ENCODE data around the gene NCR2. TPM values are rescaled to one million over a fixed set of nuclear protein-coding genes. Genes with fewer than 3 reads are reported as not detected.
"Not testable (repeated sequence)": the region's sequence is repeated elsewhere in the genome, so short reads cannot be mapped to it uniquely, and the experiment has no call there.

Gene NCR2
- not detected for polyA plus RNA-seq (2013, experiment 1 of 2)
- polyA plus RNA-seq (2013, experiment 2 of 2) = not detected

GRCh38 chr6:41335296-41335695, at the start of gene NCR2:
TSS of gene NCR2 (plus strand) at chr6:41335608. CDS start at chr6:41335877, 269 bp downstream.
- H3K9me3 ChIP-seq (ENCODE audit: control insufficient read depth, low read length) = no peaks in the 10 kb centered on the region
- no peak within 1 kb of the TSS for H3K27ac ChIP-seq (ENCODE audit: low read depth, low read length, severe bottlenecking)
- H3K36me3 ChIP-seq (ENCODE audit: control insufficient read depth, insufficient read depth, low read length) = no peaks in the 10 kb centered on the region
- no peaks in the 10 kb centered on the region for H3K4me1 ChIP-seq (ENCODE audit: control insufficient read depth, insufficient read depth, low read length, poor library complexity, severe bottlenecking)
- 88 to 92% methylated on average over 3 to 4 of the region's 5 CpGs for WGBS, 2 experiments (ENCODE audit: insufficient coverage in 2 of 2)
- no peak within 1 kb of the TSS for H3K4me3 ChIP-seq (ENCODE audit: extremely low read depth, insufficient read depth, low read length, poor library complexity, severe bottlenecking)

GRCh38 chr6:41286544-41287346, 48.7 kb upstream of the NCR2 start, which contains the start of gene TREM1:
TSS of gene TREM1 (minus strand) at chr6:41286682. CDS start at chr6:41286655, 27 bp downstream.
- no peaks in the 10 kb centered on the region for H3K9me3 ChIP-seq (ENCODE audit: control insufficient read depth, low read length)
- H3K4me1 ChIP-seq (ENCODE audit: control insufficient read depth, insufficient read depth, low read length, poor library complexity, severe bottlenecking) = no peaks in the 10 kb centered on the region
- H3K27ac ChIP-seq (ENCODE audit: low read depth, low read length, severe bottlenecking) = no peak within 1 kb of the TSS
- no peak within 1 kb of the TSS for H3K4me3 ChIP-seq (ENCODE audit: extremely low read depth, insufficient read depth, low read length, poor library complexity, severe bottlenecking)
- WGBS, 2 experiments (ENCODE audit: insufficient coverage in 2 of 2) = 86 to 94% methylated on average over 4 to 7 of the region's 8 CpGs
- H3K36me3 ChIP-seq (ENCODE audit: control insufficient read depth, insufficient read depth, low read length) = no peaks in the 10 kb centered on the region

- H3K4me1 ChIP-seq (ENCODE audit: control insufficient read depth, insufficient read depth, low read length, poor library complexity, severe bottlenecking) = no peaks in the 10 kb centered on the region
- no peak overlapping the region for H3K27ac ChIP-seq (ENCODE audit: low read depth, low read length, severe bottlenecking)
- 92% methylated on average over 3 of the region's 6 CpGs; no CpG with 5 or more reads in 1 of the 2 experiments for WGBS, 2 experiments (ENCODE audit: insufficient coverage in 2 of 2)
- no peaks in the 10 kb centered on the region for H3K9me3 ChIP-seq (ENCODE audit: control insufficient read depth, low read length)
- H3K36me3 ChIP-seq (ENCODE audit: control insufficient read depth, insufficient read depth, low read length) = no peaks in the 10 kb centered on the region
- H3K4me3 ChIP-seq (ENCODE audit: extremely low read depth, insufficient read depth, low read length, poor library complexity, severe bottlenecking) = no peak overlapping the region
These were observed 47.2 kb upstream of the NCR2 start for GRCh38 chr6:41288030-41288753.

- Histone ChIP-seq H3K27ac (ENCODE audit: low read depth, low read length, severe bottlenecking) (no peak overlapping the region), H3K4me1 (ENCODE audit: control insufficient read depth, insufficient read depth, low read length, poor library complexity, severe bottlenecking) (no peaks in the 10 kb centered on the region), H3K4me3 (ENCODE audit: extremely low read depth, insufficient read depth, low read length, poor library complexity, severe bottlenecking) (no peak overlapping the region), H3K9me3 (ENCODE audit: control insufficient read depth, low read length) (no peaks in the 10 kb centered on the region), H3K36me3 (ENCODE audit: control insufficient read depth, insufficient read depth, low read length) (no peaks in the 10 kb centered on the region)
- WGBS, 2 experiments (ENCODE audit: insufficient coverage in 2 of 2) = 60% methylated on average over 1 of the region's 2 CpGs; no CpG with 5 or more reads in 1 of the 2 experiments
These were observed 46.7 kb upstream of the NCR2 start for GRCh38 chr6:41288754-41289129.

- no peaks in the 10 kb centered on the region for H3K36me3 ChIP-seq (ENCODE audit: control insufficient read depth, insufficient read depth, low read length)
- no peaks in the 10 kb centered on the region for H3K4me1 ChIP-seq (ENCODE audit: control insufficient read depth, insufficient read depth, low read length, poor library complexity, severe bottlenecking)
- H3K27ac ChIP-seq (ENCODE audit: low read depth, low read length, severe bottlenecking) = no peak overlapping the region
- H3K9me3 ChIP-seq (ENCODE audit: control insufficient read depth, low read length) = no peaks in the 10 kb centered on the region
- no peak overlapping the region for H3K4me3 ChIP-seq (ENCODE audit: extremely low read depth, insufficient read depth, low read length, poor library complexity, severe bottlenecking)
- WGBS, 2 experiments (ENCODE audit: insufficient coverage in 2 of 2) = 74% methylated on average over 3 of the region's 4 CpGs; no CpG with 5 or more reads in 1 of the 2 experiments
These were observed 45.6 kb upstream of the NCR2 start for GRCh38 chr6:41289815-41290214.

- 75 to 100% methylated on average over 1 of the region's 1 CpG for WGBS, 2 experiments (ENCODE audit: insufficient coverage in 2 of 2)
- peaks cover 3% of the 10 kb centered on the region for H3K9me3 ChIP-seq (ENCODE audit: control insufficient read depth, low read length)
- H3K4me3 ChIP-seq (ENCODE audit: extremely low read depth, insufficient read depth, low read length, poor library complexity, severe bottlenecking) = no peak overlapping the region
These were observed 43.7 kb upstream of the NCR2 start for GRCh38 chr6:41291717-41292116.

GRCh38 chr6:41294214-41294872, 41.1 kb upstream of the NCR2 start:
- WGBS, 2 experiments (ENCODE audit: insufficient coverage in 2 of 2) = 94 to 97% methylated on average over 3 of the region's 3 CpGs
- no peak overlapping the region for H3K4me3 ChIP-seq (ENCODE audit: extremely low read depth, insufficient read depth, low read length, poor library complexity, severe bottlenecking)
- no peaks in the 10 kb centered on the region for H3K4me1 ChIP-seq (ENCODE audit: control insufficient read depth, insufficient read depth, low read length, poor library complexity, severe bottlenecking)
- H3K27ac ChIP-seq (ENCODE audit: low read depth, low read length, severe bottlenecking) = no peak overlapping the region
- H3K9me3 ChIP-seq (ENCODE audit: control insufficient read depth, low read length) = peaks cover 8% of the 10 kb centered on the region
- no peaks in the 10 kb centered on the region for H3K36me3 ChIP-seq (ENCODE audit: control insufficient read depth, insufficient read depth, low read length)

More at GRCh38 chr6:41291717-41292116, 43.7 kb upstream of the NCR2 start:
- Histone ChIP-seq H3K36me3 (ENCODE audit: control insufficient read depth, insufficient read depth, low read length) (no peaks in the 10 kb centered on the region), H3K27ac (ENCODE audit: low read depth, low read length, severe bottlenecking) (no peak overlapping the region), H3K4me1 (ENCODE audit: control insufficient read depth, insufficient read depth, low read length, poor library complexity, severe bottlenecking) (no peaks in the 10 kb centered on the region)

GRCh38 chr6:41297248-41297647, 38.2 kb upstream of the NCR2 start:
- H3K36me3 ChIP-seq (ENCODE audit: control insufficient read depth, insufficient read depth, low read length); H3K27ac ChIP-seq (ENCODE audit: low read depth, low read length, severe bottlenecking); H3K4me1 ChIP-seq (ENCODE audit: control insufficient read depth, insufficient read depth, low read length, poor library complexity, severe bottlenecking); H3K9me3 ChIP-seq (ENCODE audit: control insufficient read depth, low read length); H3K4me3 ChIP-seq (ENCODE audit: extremely low read depth, insufficient read depth, low read length, poor library complexity, severe bottlenecking): not testable (repeated sequence)
- WGBS, 2 experiments (ENCODE audit: insufficient coverage in 2 of 2) = 93 to 96% methylated on average over 4 to 5 of the region's 5 CpGs

GRCh38 chr6:41298785-41299502, 36.5 kb upstream of the NCR2 start:
- H3K4me1 ChIP-seq (ENCODE audit: control insufficient read depth, insufficient read depth, low read length, poor library complexity, severe bottlenecking) = no peaks in the 10 kb centered on the region
- no peaks in the 10 kb centered on the region for H3K36me3 ChIP-seq (ENCODE audit: control insufficient read depth, insufficient read depth, low read length)
- no peak overlapping the region for H3K4me3 ChIP-seq (ENCODE audit: extremely low read depth, insufficient read depth, low read length, poor library complexity, severe bottlenecking)
- H3K27ac ChIP-seq (ENCODE audit: low read depth, low read length, severe bottlenecking) = no peak overlapping the region
- 65 to 78% methylated on average over 2 of the region's 3 CpGs for WGBS, 2 experiments (ENCODE audit: insufficient coverage in 2 of 2)
- peaks cover 8% of the 10 kb centered on the region for H3K9me3 ChIP-seq (ENCODE audit: control insufficient read depth, low read length)

GRCh38 chr6:41302638-41303037, 32.8 kb upstream of the NCR2 start:
- no peaks in the 10 kb centered on the region for H3K9me3 ChIP-seq (ENCODE audit: control insufficient read depth, low read length)

More at GRCh38 chr6:41302638-41303037, 32.8 kb upstream of the NCR2 start:
- Histone ChIP-seq H3K27ac (ENCODE audit: low read depth, low read length, severe bottlenecking) (no peak overlapping the region), H3K4me1 (ENCODE audit: control insufficient read depth, insufficient read depth, low read length, poor library complexity, severe bottlenecking) (no peaks in the 10 kb centered on the region), H3K36me3 (ENCODE audit: control insufficient read depth, insufficient read depth, low read length) (no peaks in the 10 kb centered on the region), H3K4me3 (ENCODE audit: extremely low read depth, insufficient read depth, low read length, poor library complexity, severe bottlenecking) (no peak overlapping the region)
- 83 to 94% methylated on average over 1 to 4 of the region's 5 CpGs for WGBS, 2 experiments (ENCODE audit: insufficient coverage in 2 of 2)
